H1 (cell line): Measurements from ENCODE around the gene CHSY1. TPM values are rescaled to one million over a fixed set of nuclear protein-coding genes. Genes with fewer than 3 reads are reported as not detected.

ENCODE experiments used
- CTCF ChIA-PET: fragments of 300-600 bp; sonication (Branson Sonifier 250); formaldehyde crosslinking; loops from one replicate; lab custom pipeline; 2021; ENCODE audit not compliant: partially characterized antibody; lab: Charles Lee
- POLR2A ChIA-PET: fragments of 300-600 bp; sonication (Branson Sonifier 250); formaldehyde crosslinking; loops from one replicate; lab custom pipeline; 2021; ENCODE audit warnings: inconsistent platforms; ENCODE audit not compliant: partially characterized antibody; lab: Charles Lee
- DNase-seq, 2 experiments: peaks; one replicate each; pipeline versions ENCODE4 v3.0.0 to v3.0.0-alpha.2; 2010 to 2022; ENCODE audit warnings: low spot score in 2 of 2, low read depth in 1 of 2, mixed read lengths in 1 of 2
- FAIRE-seq: peaks from 2 replicates; lab custom pipeline; 2011; peaks lifted over from hg19 to GRCh38; lab: Jason Lieb, UNC
- H2AFZ ChIP-seq: 2 replicates; pipeline ENCODE4 v1.8.1; 2012; ENCODE audit warnings: low read length, inconsistent platforms
- H2AK5ac ChIP-seq: 2 replicates; pipeline ENCODE4 v1.6.1; 2013; ENCODE audit warnings: low read depth, low read length
- H2BK120ac ChIP-seq: replicated peaks from 2 replicates; pipeline ENCODE3; 2013; ENCODE audit warnings: low read depth, low read length, inconsistent platforms
- H2BK12ac ChIP-seq: 2 replicates; pipeline ENCODE4 v1.6.1; 2013; ENCODE audit warnings: low read depth, low read length
- H2BK15ac ChIP-seq: 2 replicates; pipeline ENCODE4 v1.6.1; 2013; ENCODE audit warnings: low read length
- H2BK20ac ChIP-seq: 2 replicates; pipeline ENCODE4 v1.6.1; 2013; ENCODE audit warnings: low read length
- H2BK5ac ChIP-seq: 2 replicates; pipeline ENCODE4 v1.6.1; 2013; ENCODE audit warnings: low read depth, low read length
- H3K14ac ChIP-seq: 2 replicates; pipeline ENCODE4 v1.6.1; 2013; ENCODE audit warnings: inconsistent platforms; ENCODE audit not compliant: insufficient read length
- H3K18ac ChIP-seq: 2 replicates; pipeline ENCODE4 v1.6.1; 2013; ENCODE audit warnings: low read length; ENCODE audit errors: extremely low read depth
- H3K23ac ChIP-seq: 2 replicates; pipeline ENCODE4 v1.6.1; 2013; ENCODE audit warnings: inconsistent platforms; ENCODE audit not compliant: insufficient read length
- H3K23me2 ChIP-seq: 2 replicates; pipeline ENCODE4 v1.6.1; 2013; ENCODE audit warnings: low read depth, low read length
- H3K27ac ChIP-seq: 2 replicates; pipeline ENCODE4 v1.6.1; 2011; ENCODE audit warnings: low read depth, low read length, inconsistent platforms
- H3K27me3 ChIP-seq, 4 experiments: replicated peaks in 1 of 4; 1 replicate in 1 of 4; 2 replicates in 3 of 4; pipeline versions ENCODE4 v1.6.1 to v1.8.1; 2011 to 2013; ENCODE audit warnings: low read length in 3 of 4, mild to moderate bottlenecking in 3 of 4, inconsistent platforms in 2 of 4, mixed read lengths in 2 of 4, moderate library complexity in 1 of 4; ENCODE audit not compliant: control insufficient read depth in 3 of 4, insufficient read depth in 3 of 4; ENCODE audit errors: extremely low read depth in 1 of 4
- H3K36me3 ChIP-seq, 4 experiments: 2 replicates each; pipeline versions ENCODE4 v1.6.1 to v1.8.1; 2011 to 2013; ENCODE audit warnings: mild to moderate bottlenecking in 4 of 4, low read length in 3 of 4, moderate library complexity in 2 of 4, control low read depth in 1 of 4, inconsistent platforms in 1 of 4; ENCODE audit not compliant: insufficient read depth in 4 of 4, control insufficient read depth in 2 of 4
- H3K4ac ChIP-seq: replicated peaks from 2 replicates; pipeline ENCODE3; 2013; ENCODE audit warnings: low read length, low read depth, mixed read lengths, inconsistent platforms; ENCODE audit not compliant: insufficient read length
- H3K4me1 ChIP-seq, 4 experiments: replicated peaks in 1 of 4; 1 replicate in 1 of 4; 2 replicates in 3 of 4; pipeline versions ENCODE4 v1.6.1 to v1.8.1; 2011 to 2013; ENCODE audit warnings: low read length in 3 of 4, inconsistent platforms in 2 of 4, mixed read lengths in 1 of 4; ENCODE audit not compliant: insufficient read depth in 4 of 4, control insufficient read depth in 3 of 4
- H3K4me2 ChIP-seq, 2 experiments: 2 replicates each; pipeline versions ENCODE4 v1.6.1 to v1.8.1; 2011 to 2013; ENCODE audit warnings: low read depth in 2 of 2, low read length in 2 of 2, control low read depth in 1 of 2, inconsistent platforms in 1 of 2, mild to moderate bottlenecking in 1 of 2; ENCODE audit not compliant: insufficient read depth in 1 of 2
- H3K4me3 ChIP-seq, 4 experiments: fragments of 200-600, 300-600 bp in 1 of 4; sonication (generic), shearing (Covaris generic), sonication (Bioruptor Twin) in 1 of 4; 2 replicates each; pipeline versions ENCODE4 v1.5.1 to v1.8.1; 2011 to 2016; ENCODE audit warnings: low read length in 4 of 4, low read depth in 3 of 4, control low read depth in 2 of 4, inconsistent platforms in 2 of 4, mild to moderate bottlenecking in 2 of 4, mixed read lengths in 1 of 4, moderate library complexity in 1 of 4; ENCODE audit not compliant: insufficient read depth in 2 of 4; ENCODE audit errors: extremely low read depth in 1 of 4
- H3K56ac ChIP-seq: replicated peaks from 2 replicates; pipeline ENCODE3; 2013; ENCODE audit warnings: low read depth, mild to moderate bottlenecking, mixed read lengths, low read length, inconsistent platforms; ENCODE audit not compliant: insufficient read length
- H3K79me1 ChIP-seq: 2 replicates; pipeline ENCODE4 v1.6.1; 2013; ENCODE audit warnings: low read depth, low read length, control low read depth
- H3K79me2 ChIP-seq, 2 experiments: 2 replicates each; pipeline versions ENCODE4 v1.6.1 to v1.8.1; 2012 to 2013; ENCODE audit warnings: low read length in 2 of 2, mild to moderate bottlenecking in 2 of 2, inconsistent platforms in 1 of 2; ENCODE audit not compliant: insufficient read depth in 2 of 2, control insufficient read depth in 1 of 2
- H3K9ac ChIP-seq, 4 experiments: replicated peaks in 1 of 4; 1 replicate in 1 of 4; 2 replicates in 3 of 4; pipeline versions ENCODE4 v1.6.1 to v1.8.1; 2011 to 2013; ENCODE audit warnings: low read depth in 3 of 4, low read length in 3 of 4, control low read depth in 2 of 4, mild to moderate bottlenecking in 2 of 4, moderate library complexity in 2 of 4, inconsistent platforms in 1 of 4; ENCODE audit errors: extremely low read depth in 1 of 4
- H3K9me3 ChIP-seq, 2 experiments: 2 replicates each; pipeline versions ENCODE4 v1.6.1 to v1.8.1; 2012 to 2013; ENCODE audit warnings: mild to moderate bottlenecking in 2 of 2, moderate library complexity in 2 of 2, control low read depth in 1 of 2, inconsistent platforms in 1 of 2, low read depth in 1 of 2, low read length in 1 of 2, mixed read lengths in 1 of 2; ENCODE audit not compliant: insufficient read depth in 2 of 2
- H4K20me1 ChIP-seq, 2 experiments: replicated peaks in 1 of 2; 2 replicates each; pipeline versions ENCODE3 to v1.8.1; 2011 to 2013; ENCODE audit warnings: inconsistent platforms in 2 of 2, low read length in 2 of 2, mild to moderate bottlenecking in 1 of 2; ENCODE audit not compliant: insufficient read depth in 2 of 2, control insufficient read depth in 1 of 2
- H4K5ac ChIP-seq: 2 replicates; pipeline ENCODE4 v1.6.1; 2013; ENCODE audit warnings: low read length, low read depth, mixed read lengths, inconsistent platforms; ENCODE audit not compliant: insufficient read length
- H4K8ac ChIP-seq: 2 replicates; pipeline ENCODE4 v1.8.0; 2013; ENCODE audit warnings: mild to moderate bottlenecking, moderate library complexity, low read length, inconsistent platforms; ENCODE audit not compliant: insufficient read depth; ENCODE audit errors: extremely low read depth
- H4K91ac ChIP-seq: replicated peaks from 2 replicates; pipeline ENCODE3; 2013; ENCODE audit warnings: low read length, mixed read lengths, inconsistent platforms; ENCODE audit not compliant: insufficient read length
- BACH1 ChIP-seq: IDR thresholded peaks from 2 replicates; pipeline ENCODE4 v1.6.1; 2012; ENCODE audit warnings: low read length, improper control_type of control experiment
- GABPA ChIP-seq: IDR thresholded peaks from 2 replicates; pipeline ENCODE4 v1.6.1; 2011; ENCODE audit warnings: mild to moderate bottlenecking, low read length, moderate library complexity, borderline replicate concordance; ENCODE audit not compliant: insufficient read depth
- GTF2F1 ChIP-seq: IDR thresholded peaks from 2 replicates; pipeline ENCODE4 v1.6.1; 2012; ENCODE audit warnings: low read depth, low read length, improper control_type of control experiment, borderline replicate concordance
- POLR2A ChIP-seq, 2 experiments: IDR thresholded peaks; 1 replicate in 1 of 2; 2 replicates in 1 of 2; pipeline ENCODE4 v1.6.1; 2011; ENCODE audit warnings: low read depth in 2 of 2, low read length in 2 of 2, mild to moderate bottlenecking in 2 of 2; ENCODE audit errors: control extremely low read depth in 1 of 2
- RAD21 ChIP-seq, 2 experiments: IDR thresholded peaks in 1 of 2; conservative IDR thresholded peaks in 1 of 2; 2 replicates each; pipeline ENCODE4 v1.6.1; 2011; ENCODE audit warnings: low read depth in 2 of 2, low read length in 2 of 2, improper control_type of control experiment in 1 of 2, inconsistent platforms in 1 of 2, mild to moderate bottlenecking in 1 of 2, moderate library complexity in 1 of 2
- RXRA ChIP-seq: IDR thresholded peaks from 2 replicates; pipeline ENCODE4 v1.6.1; 2011; ENCODE audit warnings: low read depth, mild to moderate bottlenecking, low read length, moderate library complexity; ENCODE audit not compliant: insufficient read depth
- SP1 ChIP-seq: IDR thresholded peaks from 2 replicates; pipeline ENCODE4 v1.6.1; 2011; ENCODE audit warnings: low read depth, low read length
- SUZ12 ChIP-seq: fragments of 200-600 bp; sonication (generic); IDR thresholded peaks from 2 replicates; pipeline ENCODE4 v1.6.1; 2012; ENCODE audit warnings: mild to moderate bottlenecking, inconsistent platforms, low read length, moderate library complexity, mixed read lengths
- TAF7 ChIP-seq: optimal IDR thresholded peaks from 2 replicates; pipeline ENCODE3; 2011; ENCODE audit warnings: low read depth, mild to moderate bottlenecking, inconsistent platforms, low read length, moderate library complexity, borderline replicate concordance
- TBP ChIP-seq: IDR thresholded peaks from 2 replicates; pipeline ENCODE4 v1.6.1; 2011; ENCODE audit warnings: low read depth, low read length, improper control_type of control experiment
- TCF12 ChIP-seq: IDR thresholded peaks from 2 replicates; pipeline ENCODE4 v1.6.1; 2011; ENCODE audit warnings: low read depth, mild to moderate bottlenecking, low read length
- WGBS, 2 experiments: shearing (Covaris generic) in 1 of 2; methylation state at CpG; one replicate each; pipeline versions ENCODE4 v1.1.6 to v1.1.7; 2013 to 2015; ENCODE audit warnings: low lambda C conversion rate in 2 of 2, mixed read lengths in 2 of 2, inconsistent platforms in 1 of 2, low coverage in 1 of 2, missing lambda C conversion rate in 1 of 2; ENCODE audit not compliant: insufficient replicate concordance in 2 of 2, insufficient coverage in 1 of 2, insufficient read length in 1 of 2; ENCODE audit errors: extremely low coverage in 1 of 2, missing lambda C conversion rate in 1 of 2; 5-methylcytosine and 5-hydroxymethylcytosine counted together
- polyA plus RNA-seq, 7 experiments: library from polyadenylated mRNA; depleted of rRNA in 3 of 7; stranded (reverse) in 5 of 7; unstranded in 2 of 7; fragments of >200 nt in 5 of 7; fragments of 200-250 nt in 2 of 7; gene quantifications; 1 replicate in 5 of 7; 2 replicates in 1 of 7; 4 replicates in 1 of 7; pipeline versions ENCODE4 v1.2.1 to v1.2.3, GENCODE V29; 2011 to 2013; ENCODE audit warnings: missing spikeins in 2 of 7, mixed read lengths in 2 of 7
- total RNA-seq: library from RNA; stranded (reverse); fragmentation: NEBNext Ultra II Directional; extraction: Animal tissue kit (Norgen Biotek cat#: 25700); gene quantifications from 2 replicates; pipeline ENCODE4 v1.2.1, GENCODE V29; 2021
- TF ChIP-seq, protein P1 (sequence below): IDR thresholded peaks from 2 replicates; pipeline ENCODE4 v1.6.1; 2011; ENCODE audit warnings: low read depth, mild to moderate bottlenecking, low read length; ENCODE audit not compliant: insufficient read depth

Gene CHSY1
- total and polyA plus RNA-seq, 2 of the 8 experiments (the other 6 are each of a cell fraction or from before 2014, with no cell fraction given), result 24.9 to 60.7 TPM

DNA sequence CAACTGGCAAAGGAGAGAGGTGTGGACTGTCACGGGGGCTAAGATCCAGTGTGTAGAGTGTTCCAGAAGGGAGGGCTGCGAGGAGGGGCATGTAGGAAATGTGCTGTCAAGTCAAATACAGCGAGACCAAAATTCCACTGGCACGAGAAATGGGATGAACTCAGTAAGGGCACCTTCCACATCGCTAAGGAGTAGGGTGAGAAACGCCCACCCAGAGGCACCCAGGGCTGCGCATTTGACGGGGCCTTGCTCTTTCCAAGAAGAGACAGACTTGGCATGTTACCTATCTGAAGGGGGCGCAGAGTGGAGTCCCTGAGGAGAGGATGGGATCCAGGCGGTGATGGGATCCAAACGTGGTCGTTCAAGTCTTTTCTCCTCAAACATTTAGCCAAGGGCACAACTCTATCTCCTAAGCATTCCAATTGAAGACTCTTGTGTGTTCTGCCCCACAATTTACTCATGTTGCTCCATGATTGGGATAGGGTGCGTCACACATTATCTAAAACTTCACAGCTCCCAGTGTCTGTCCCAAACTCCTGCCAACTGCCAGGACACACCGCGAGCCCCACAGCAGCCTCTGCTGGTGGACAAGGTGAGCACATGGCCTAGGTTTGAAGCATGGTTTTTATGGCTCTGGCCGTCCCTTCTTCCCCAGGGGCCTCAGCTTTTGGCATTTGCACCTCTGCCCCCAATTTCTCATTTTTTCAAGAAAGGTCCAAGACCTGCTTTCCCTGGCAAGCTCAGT is 17.8 kb upstream of the CHSY1 start:
- H2AK5ac ChIP-seq, result no peak overlapping the region
- no peaks in the 10 kb centered on the region for H3K23me2 ChIP-seq
- peaks cover 0 to 2% (median 0%) of the 10 kb centered on the region in 4 experiments; a peak in 1 of 7 replicates for H3K4me1 ChIP-seq
- H3K79me1 ChIP-seq, result no peaks in the 10 kb centered on the region
- no peaks in the 10 kb centered on the region for H3K27me3 ChIP-seq
- H3K27ac ChIP-seq, result no peak overlapping the region
- H3K36me3 ChIP-seq, result peaks cover 20 to 43% (median 37%) of the 10 kb centered on the region in 4 experiments
- H4K20me1 ChIP-seq, result peaks cover 0 to 5% of the 10 kb centered on the region in 2 experiments
- no peak for FAIRE-seq
- no peak overlapping the region for H3K18ac ChIP-seq
- H3K23ac ChIP-seq, result no peak overlapping the region
- H3K14ac ChIP-seq, result no peak overlapping the region
- H2BK5ac ChIP-seq, result no peak overlapping the region
- CTCF ChIA-PET, result interaction anchor here (0.7 to 6.3 kb wide), 15 partner anchors 9 to 386 kb away, joined by 3 to 62 read pairs (median 6); no protein-coding TSS in a partner anchor
- no peaks in the 10 kb centered on the region for H3K79me2 ChIP-seq
- POLR2A ChIA-PET, result interaction anchor here (1.0 to 2.1 kb wide), 3 partner anchors 9 to 17 kb away, joined by 4 to 9 read pairs (median 5); partner anchors contain the start of gene CHSY1
- no peak for DNase-seq
- no peak overlapping the region for H2BK15ac ChIP-seq
- no peak overlapping the region for H2BK20ac ChIP-seq
- no peak overlapping the region for H4K8ac ChIP-seq
- H3K4me2 ChIP-seq, result no peak overlapping the region
- no peak overlapping the region for H4K5ac ChIP-seq
- no peak overlapping the region for H4K91ac ChIP-seq
- no peak overlapping the region for H3K4me3 ChIP-seq
- 87% methylated on average over 16 of the region's 16 CpGs; no CpG with 5 or more reads in 1 of the 2 experiments for WGBS, 2 experiments
- no peak overlapping the region for H2BK12ac ChIP-seq
- no peak overlapping the region for H3K4ac ChIP-seq
- H3K56ac ChIP-seq, result no peak overlapping the region
- H2AFZ ChIP-seq, result no peak overlapping the region
- no peaks in the 10 kb centered on the region for H3K9me3 ChIP-seq
- H3K9ac ChIP-seq, result no peak overlapping the region
- no peak overlapping the region for H2BK120ac ChIP-seq
- TF ChIP-seq RXRA, result no peak
- TF ChIP-seq SUZ12, result no peak
- TF ChIP-seq GABPA, result no peak
- no peak for TF ChIP-seq GTF2F1
- TF ChIP-seq POLR2A (IDR thresholded peaks at IDR 0.05; ENCODE audit: control extremely low read depth in 1 of 2, low read depth in 2 of 2, low read length in 2 of 2), result peak in 1 of 2 experiments; percentile 41; a peak in 1 of 3 replicates
- no peak for TF ChIP-seq TAF7
- TF ChIP-seq TCF12, result no peak
- peak; percentile 51 to 68 for TF ChIP-seq RAD21 (IDR thresholded peaks at IDR 0.05 in 1 of 2, conservative IDR thresholded peaks at IDR 0.05 in 1 of 2; ENCODE audit: low read depth in 2 of 2, low read length in 2 of 2)
- no peak for TF ChIP-seq SP1
- TF ChIP-seq, protein P1, sequence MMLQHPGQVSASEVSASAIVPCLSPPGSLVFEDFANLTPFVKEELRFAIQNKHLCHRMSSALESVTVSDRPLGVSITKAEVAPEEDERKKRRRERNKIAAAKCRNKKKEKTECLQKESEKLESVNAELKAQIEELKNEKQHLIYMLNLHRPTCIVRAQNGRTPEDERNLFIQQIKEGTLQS, result no peak
- no peak for TF ChIP-seq BACH1
- no peak for TF ChIP-seq TBP
